ENCODE measurements around the gene NOVA1.

NOVA1 gene

DNA sequence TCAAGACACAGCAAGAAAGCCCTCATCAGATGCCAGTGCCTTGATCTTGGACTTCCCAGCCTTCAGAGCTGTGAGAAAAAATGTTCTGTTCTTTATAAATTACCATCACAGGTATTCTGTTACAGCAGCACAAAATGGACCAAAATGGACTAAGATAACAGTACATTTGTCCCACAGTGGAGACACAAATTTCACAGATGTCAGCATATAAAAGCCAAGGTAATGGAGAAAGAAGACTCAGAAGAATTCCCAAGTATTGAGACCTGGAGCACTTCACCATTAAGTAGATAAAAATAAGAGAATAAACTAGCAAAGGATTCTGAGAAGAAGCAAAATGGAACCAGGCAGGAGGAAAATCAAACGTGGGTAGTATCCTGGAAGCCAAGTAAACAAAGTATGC lies 131.0 kb downstream of the NOVA1 start:
- no peak for DNase-seq (ENCODE audit: insufficient read length, low spot score)
- FAIRE-seq = no peak

DNA sequence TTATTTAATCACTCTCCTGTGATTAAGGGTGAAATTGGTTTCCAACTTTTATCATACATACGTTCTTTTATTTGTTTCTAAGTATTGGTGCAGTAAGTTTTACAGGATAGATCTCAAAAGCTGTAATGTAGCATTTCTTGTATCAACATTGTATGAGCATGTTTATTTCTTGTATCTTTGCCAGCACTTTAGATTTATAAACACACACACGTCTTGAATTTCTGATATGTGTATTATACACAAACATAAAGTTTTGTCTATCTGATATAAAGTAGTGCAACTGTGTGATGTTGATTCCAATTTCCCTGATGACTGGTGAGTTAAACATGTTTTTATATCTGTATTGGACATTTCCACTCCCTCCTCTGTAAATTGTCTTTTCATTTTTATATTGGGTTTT lies 134.7 kb downstream of the NOVA1 start:
- FAIRE-seq (no peak), DNase-seq (ENCODE audit: insufficient read length, low spot score) (no peak)

DNA sequence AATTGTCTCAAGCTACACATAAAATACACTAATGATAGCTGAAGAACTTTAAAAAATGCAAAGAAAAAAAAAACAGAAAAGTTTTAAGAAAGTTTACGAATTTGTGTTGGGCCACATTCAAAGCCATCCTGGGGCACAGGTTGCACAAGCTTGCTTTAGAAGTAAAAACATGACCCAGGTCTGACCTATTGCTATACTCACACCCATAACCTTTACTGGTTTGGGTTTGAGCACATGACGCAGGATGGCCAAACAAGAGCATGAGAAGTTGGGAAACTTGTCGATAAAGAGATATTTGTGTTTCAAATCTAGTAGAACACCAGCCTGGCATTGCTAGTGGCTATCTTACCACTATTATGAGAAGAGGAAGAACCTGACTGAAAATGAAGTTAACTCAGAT lies 143.7 kb downstream of the NOVA1 start:
- DNase-seq (ENCODE audit: insufficient read length, low spot score) = no peak
- FAIRE-seq = no peak

DNA sequence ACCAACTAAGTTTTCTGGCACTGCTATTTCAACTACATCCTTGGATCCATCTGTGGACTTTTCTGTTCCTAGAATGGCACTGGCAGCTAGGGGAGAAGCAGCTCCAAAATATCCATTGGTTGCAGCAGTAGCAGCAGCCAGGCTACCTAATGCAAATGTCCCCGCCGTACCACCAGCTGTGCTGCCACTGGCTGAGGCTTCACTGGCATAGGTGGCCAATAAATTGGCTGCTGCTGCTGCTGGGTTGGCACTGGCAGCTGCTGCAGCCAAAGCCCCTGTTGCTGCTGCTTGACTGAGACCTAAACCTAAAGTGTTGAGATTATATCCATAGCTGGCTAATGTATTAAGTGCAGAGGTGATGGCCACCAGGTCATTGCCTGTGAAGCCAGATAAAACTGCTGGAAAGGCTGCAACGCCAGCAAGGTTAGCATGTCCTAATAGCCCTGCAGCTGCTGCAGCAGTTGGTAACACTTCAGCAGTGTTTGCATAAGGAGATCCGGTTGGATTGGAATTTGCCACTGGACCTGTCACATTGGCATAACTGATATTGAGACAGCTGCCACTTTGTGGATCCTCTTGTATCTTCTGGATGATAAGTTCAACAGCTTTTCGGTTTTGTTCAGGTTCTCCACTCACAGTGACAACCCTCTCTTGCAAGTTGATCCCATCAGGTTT lies 149.5 kb downstream of the NOVA1 start:
- FAIRE-seq (peak; percentile 36), DNase-seq (ENCODE audit: insufficient read length, low spot score) (no peak)

DNA sequence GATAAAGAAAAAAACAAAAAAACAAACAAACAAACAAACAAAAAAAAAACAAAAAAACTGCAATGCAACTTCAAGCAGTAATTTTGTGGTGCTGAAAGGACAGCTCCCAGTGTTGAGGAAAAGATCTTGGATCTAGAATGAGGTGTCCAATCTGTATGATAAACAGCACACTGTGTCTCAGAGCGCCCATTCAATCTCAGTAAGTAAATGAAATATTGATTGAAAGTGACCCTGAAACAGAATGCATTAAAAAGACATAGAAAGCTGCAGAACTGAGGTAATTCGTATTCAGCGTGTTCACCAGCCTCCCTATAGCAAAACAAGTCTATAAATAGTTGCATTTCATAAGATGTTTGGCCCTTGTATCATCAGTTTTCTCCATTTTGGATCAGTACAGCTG lies 153.0 kb downstream of the NOVA1 start:
- FAIRE-seq (peak; percentile 28), DNase-seq (ENCODE audit: insufficient read length, low spot score) (no peak)

DNA sequence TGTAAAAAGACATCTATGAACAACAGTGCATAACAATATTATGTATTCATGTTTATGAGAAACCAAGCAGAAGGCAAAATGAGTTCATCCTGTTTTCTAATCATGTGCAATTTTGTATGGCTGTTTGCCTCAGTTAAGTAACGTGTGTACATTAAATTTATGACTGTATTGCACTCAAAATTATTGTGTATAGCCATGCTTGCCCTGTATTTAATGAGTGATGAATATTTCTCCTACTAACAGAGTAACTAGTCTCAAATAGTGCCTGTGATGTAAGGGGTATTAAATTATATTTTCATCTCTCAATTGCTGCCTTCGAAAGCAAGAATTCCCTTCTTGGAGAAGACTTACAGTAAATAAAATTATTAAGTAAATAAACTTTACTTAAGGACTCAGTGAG lies 154.2 kb downstream of the NOVA1 start:
- DNase-seq (ENCODE audit: insufficient read length, low spot score) = no peak
- FAIRE-seq = no peak

DNA sequence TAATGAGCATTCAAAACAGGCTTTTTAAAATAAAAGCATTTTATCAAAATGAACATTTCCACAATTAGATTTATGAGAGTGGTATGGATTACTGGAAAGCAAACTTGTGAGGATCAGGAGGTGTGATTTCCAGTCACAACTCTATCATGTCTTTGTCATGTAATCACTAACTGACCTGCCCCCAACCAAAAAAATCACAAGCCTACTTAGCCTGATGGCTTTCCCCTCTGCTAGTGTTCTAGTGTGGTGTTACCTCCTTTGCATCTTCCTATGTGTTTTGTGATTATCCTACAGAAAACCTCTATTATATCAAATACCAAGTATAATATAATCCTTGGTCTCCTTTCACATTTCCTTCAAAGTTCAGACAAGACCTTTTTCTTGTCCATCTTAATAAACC lies 168.6 kb downstream of the NOVA1 start:
- DNase-seq (ENCODE audit: insufficient read length, low spot score) = no peak
- no peak for FAIRE-seq

DNA sequence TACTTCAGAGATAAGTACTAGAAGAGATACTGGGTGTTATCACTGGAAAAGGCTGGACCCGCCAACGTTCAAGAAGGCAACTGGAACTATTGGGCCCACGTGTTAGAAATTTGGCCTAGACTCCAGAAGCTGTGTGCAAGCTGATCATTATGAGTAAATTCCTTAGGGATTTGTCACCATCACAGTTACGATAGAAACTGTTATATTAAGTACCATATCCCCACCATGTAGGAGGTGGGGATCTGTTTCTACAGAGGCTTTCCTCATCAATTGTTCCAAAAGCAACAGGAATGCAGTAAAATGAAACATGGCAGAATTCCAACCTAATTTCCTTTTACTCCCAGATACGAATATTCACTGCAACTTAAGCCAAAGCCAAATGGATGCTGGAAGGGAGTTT lies 170.7 kb downstream of the NOVA1 start:
- DNase-seq (ENCODE audit: insufficient read length, low spot score) (peak; percentile 3), FAIRE-seq (no peak)

DNA sequence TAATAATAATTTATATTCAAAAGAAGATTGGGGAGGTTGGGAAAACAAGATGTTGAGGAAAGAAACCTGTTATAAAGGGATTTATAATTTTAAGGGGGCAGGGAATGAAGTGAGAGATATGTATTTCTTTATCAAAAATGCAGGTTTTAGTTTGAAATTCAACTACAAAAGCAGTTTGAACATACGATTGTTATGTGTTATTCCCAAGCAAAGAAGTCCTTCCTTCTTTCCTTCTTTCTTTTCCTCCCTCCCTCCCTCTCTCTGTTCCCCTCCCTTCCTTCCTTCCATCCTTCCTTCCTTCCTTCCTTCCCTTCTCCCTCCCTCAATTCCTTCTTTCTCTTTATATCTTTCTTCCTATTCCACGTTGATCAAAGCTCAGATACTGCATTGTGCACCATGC lies 173.3 kb downstream of the NOVA1 start:
- FAIRE-seq (no peak), DNase-seq (ENCODE audit: insufficient read length, low spot score) (no peak)

DNA sequence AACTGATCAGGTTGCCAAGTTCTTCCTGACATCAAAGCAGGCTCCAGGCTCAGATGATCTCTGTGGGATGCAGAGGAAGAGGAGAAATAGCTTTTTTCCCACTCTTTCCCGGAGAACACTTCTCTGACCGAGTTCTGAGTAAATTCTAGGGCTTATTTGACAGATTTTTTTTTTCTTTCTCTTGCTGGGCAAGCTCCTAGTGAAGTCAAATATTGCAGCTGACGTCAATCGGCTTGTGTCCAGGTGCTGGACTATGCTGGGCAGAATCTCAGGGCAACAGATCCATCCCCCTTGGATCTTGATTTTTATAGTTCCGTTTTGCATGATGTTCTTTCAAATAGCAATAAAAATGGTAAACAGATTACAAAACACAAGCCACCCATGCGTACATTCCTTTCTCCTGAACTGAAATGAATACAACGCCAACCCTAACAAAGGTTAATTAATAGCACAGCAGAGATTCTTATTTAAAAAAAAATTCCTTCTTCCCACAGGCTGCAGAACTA lies 182.2 kb downstream of the NOVA1 start:
- no peak for FAIRE-seq
- no peak for DNase-seq (ENCODE audit: insufficient read length, low spot score)

DNA sequence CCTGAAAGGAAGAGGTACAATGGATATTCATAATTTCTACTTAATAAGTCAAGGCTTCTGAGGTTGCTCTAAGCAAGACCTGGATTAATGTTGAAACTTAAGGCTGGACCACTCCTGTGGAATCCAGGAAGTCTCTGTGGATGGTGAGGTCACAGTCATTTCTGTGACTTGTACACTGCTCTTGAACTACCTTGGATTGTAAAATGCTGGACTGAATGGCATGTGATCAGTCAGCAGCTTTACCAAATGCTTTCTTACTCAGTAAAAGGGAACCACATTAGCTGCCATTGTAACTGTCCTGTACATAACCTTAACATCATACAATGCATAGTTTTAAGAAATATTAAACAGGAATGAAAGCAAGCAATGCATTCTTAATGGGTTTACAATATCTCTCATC lies 182.9 kb downstream of the NOVA1 start:
- DNase-seq (ENCODE audit: insufficient read length, low spot score) (no peak), FAIRE-seq (no peak)

DNA sequence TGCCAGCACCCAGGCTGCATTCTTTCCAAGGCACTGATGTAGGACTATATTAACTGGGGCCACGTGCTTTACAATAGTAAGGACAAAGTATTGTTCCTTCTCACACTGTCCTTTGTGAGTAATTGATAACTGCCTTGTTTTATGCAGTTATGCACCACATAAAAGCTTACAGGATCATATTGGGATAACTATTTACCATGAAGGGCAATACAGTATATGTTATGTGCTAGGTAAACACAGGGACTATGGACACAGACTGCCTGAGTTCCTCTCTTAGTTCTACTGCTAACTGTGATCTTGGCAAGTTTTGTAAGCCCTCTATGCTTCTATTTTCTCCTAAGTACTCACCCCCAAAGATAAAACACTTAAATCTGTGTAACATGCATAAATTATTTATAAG lies 183.7 kb downstream of the NOVA1 start:
- DNase-seq (ENCODE audit: insufficient read length, low spot score) = no peak

DNA sequence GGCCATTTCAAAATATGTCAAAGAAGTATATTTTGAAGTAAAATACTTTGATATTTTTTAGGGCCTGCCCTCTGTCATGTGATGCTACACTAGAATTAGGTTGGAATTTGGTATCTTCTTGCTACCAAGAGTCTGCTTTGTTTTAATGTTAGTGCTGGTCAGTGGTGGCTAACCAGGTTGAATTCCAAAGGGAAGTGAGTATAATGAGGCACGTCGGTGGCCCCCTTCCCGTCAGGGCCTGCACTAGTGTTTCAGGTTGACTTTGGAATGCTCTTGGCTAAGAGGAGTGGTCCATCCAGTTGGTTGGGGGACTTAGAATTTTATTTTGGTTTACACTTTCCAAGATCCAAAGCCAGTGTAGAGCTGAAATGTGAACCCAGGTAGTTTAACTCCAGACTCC lies 185.4 kb downstream of the NOVA1 start:
- no peak for DNase-seq (ENCODE audit: insufficient read length, low spot score)
- FAIRE-seq = no peak

More for the DNA sequence above, 183.7 kb downstream of the NOVA1 start:
- peak; percentile 52 for FAIRE-seq

DNA sequence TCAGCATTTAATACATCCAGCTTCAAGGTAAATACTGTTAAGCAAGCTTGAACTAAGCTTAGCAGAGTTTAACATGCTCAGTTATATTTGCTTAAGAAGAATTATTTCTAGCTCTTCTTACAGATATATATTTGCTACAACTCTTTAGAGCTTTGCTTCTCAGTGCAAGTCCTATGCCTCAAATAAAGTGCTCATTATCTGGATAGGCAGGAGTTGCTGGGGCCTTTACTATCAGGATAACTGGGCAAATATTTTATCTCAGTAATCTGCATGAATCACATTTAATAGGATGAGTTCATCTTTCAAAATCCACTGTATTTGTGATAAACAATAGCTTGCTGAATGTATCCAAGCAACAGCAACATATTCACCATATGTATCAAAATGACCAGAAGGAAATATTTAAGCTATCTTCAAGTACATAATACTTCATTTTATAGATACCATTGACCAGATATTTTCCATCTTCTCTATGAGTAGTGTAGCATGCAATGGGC lies 187.6 kb downstream of the NOVA1 start:
- FAIRE-seq = peak; percentile 63
- DNase-seq (ENCODE audit: insufficient read length, low spot score) = no peak

DNA sequence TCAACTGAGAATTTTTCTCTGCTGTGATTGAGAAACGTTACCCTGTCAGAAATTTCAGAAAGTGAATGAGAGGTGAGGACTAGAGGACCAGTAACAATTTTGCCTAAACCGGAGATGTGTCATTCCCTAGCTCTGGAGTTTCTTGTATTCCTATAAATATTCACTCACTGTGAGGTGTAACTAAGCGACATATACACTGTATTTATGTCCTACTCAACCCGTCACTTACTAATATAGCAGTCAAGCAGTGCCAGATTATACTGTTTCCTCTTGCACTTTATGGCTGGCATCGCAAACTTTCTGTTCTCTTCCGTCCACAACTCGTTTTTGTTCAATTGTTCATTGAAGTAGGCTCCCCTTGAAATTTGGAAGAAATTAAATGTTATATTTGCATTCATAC lies 192.9 kb downstream of the NOVA1 start:
- FAIRE-seq (no peak), DNase-seq (ENCODE audit: insufficient read length, low spot score) (no peak)

DNA sequence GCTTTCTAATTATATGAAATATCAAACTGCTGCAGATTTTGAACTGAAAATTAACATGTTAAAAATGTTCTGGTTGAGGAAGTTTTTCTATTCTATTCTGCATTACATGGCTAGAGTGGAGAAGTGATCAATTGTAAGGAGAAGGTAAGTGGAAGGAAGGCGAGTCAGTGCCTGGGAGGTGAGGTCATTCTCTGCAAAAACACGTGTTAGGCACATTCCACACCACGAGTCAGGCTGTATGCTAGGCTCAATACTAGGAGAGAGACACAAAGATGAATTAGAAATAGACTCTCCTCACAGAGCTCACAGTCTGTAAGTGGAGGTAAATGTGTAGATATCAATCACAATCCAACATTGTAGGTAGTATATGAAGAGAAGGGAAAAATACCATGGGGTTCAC lies 194.1 kb downstream of the NOVA1 start:
- peak; percentile 51 for FAIRE-seq
- DNase-seq (ENCODE audit: insufficient read length, low spot score) = no peak

DNA sequence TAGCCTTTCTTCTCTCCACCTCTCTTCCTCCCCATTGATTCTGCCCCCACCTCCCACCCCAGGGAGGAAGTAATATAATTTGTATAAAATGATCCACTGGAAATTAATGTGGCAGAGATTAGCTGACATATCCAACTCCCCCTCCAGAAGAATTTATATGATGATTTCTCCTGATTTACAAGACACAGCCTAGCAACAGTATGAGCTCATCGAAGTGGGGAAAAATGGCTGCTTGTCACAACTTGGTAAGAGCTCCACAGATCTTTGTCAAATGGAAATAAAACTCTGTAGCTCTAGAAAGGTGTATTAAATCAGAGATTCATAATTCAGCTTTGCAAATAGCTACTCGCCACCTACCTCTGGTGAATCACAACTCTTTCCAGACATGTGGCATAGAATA lies 195.7 kb downstream of the NOVA1 start:
- DNase-seq (ENCODE audit: insufficient read length, low spot score) (no peak), FAIRE-seq (no peak)

DNA sequence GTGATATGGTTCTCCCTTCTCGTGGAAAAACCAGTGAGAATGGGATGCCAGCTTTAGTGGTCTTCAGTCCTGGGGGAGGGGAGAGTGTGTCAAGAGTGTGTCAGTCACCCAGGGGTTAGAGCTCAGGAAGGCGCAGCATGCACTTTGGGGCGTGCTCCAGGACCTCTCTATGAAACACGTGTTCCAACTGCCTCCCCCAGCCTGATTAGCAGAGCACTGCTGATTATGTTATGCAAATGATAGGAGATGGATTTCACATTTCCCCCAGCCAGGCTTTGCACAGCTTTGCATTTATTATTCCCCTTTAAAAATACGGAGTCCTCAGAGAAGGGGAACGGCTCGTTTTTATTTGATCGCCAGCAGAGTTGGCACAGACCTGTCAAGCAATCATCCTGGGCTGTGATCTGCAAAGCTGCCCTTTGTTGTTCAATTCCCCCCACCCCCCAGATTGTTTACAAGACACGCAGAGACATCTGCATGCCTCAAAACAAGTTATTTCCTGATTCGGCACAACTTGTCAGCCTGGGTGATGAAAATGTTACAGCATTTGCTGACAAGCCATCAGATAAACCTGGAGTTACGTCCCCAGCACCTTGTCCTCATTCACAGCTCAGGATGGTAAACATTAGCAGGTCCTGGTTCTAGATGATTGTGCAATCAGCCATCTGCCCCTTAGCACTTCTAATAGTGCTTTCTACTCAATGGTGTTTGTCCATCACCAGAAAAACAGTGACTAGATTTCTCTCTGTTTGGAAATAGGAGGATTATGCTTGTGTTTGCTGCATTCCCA lies 196.5 kb downstream of the NOVA1 start:
- DNase-seq (ENCODE audit: insufficient read length, low spot score) = no peak
- FAIRE-seq = peak; percentile 89

DNA sequence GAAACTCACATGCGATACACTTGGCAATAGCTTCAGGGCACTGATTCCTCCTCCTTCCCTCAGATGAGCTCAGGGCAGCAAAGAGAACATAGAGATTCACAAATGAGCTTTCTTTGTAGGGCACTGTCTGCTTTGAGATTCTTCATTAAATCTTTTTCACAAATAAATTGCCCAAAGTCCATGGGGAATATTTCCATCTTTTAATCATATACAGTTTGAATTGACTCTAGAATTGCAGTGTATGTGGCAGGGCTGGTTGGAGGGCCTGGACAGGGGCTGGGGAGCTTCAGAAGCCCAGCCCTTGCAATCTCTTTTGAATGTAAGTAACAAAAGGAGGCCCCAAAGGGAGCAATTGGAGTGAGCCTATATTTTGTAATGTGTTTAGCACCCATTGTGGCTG lies 197.5 kb downstream of the NOVA1 start:
- no peak for FAIRE-seq
- DNase-seq (ENCODE audit: insufficient read length, low spot score) = no peak

DNA sequence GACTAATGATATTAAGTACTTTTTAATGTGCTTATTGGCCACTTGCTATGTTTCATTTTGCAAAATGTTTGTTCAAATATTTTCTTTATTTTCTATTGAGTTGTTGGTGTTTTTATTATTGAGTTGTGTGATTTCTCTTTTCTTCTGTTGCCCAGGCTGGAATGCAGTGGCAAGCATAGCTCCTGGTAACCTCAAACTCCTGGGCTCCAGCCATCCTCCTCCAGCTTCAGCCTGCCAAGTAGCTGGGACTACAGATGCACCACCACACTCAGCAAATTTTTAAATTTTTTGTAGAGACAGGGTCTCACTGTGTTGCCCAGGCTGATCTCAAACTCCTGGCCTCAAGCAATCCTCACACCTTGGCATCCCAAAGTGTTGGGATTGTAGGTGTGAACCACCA lies 199.2 kb downstream of the NOVA1 start:
- DNase-seq (ENCODE audit: insufficient read length, low spot score) (no peak), FAIRE-seq (no peak)
